ENCODE measurements around the gene MYO10.
A peak's percentile ranks its signal among the peaks of the same experiment; 100 is the strongest.

The MYO10 gene

DNA sequence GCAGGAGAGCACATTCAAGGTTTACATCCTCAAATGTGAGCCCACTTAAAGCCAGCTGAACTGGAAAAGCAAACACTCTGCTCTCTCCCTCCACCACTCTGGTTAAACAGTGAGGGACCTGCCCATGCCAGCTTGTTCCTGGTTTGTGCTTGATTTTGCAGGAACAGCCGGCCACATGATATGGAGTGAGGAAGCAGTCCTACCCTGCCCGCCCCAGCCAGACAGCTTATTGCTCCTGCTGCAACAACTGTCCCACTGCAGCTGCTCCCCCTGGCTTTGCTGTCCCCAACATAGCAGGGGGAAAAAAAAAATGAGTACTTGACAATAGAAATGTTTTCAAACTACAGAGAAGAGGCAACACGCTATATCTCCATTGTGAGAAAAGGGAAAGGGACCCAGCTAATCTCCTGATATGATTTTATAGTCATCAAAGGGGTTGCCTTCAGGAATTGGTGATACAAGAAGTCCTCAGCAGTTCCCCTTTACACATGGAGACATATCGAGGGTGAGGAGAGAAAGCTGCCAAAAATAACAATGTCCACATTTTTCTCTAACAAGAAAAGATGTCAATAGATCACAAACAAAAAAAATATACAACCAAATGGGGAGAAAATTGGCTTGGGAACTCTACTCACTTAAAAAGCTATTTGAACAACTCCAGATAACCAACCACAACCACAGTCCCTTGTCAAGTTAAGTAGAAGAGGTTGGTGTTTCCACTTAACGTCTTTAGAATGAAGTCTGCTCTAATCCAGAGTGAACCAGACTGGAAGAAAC lies 4.6 kb downstream of the MYO10 start (continued):
- TF ChIP-seq ZBTB17 (tag by site-specific recombination; IDR thresholded peaks at IDR 0.05) (no peak), ZBTB7A (tag by site-specific recombination; IDR thresholded peaks at IDR 0.05; ENCODE audit: low read depth) (no peak), ZNF19 (tag by site-specific recombination; IDR thresholded peaks at IDR 0.05; ENCODE audit: low read depth) (no peak), ZNF529 (tag by site-specific recombination; IDR thresholded peaks at IDR 0.05; ENCODE audit: insufficient replicate concordance) (no peak), ZNF701 (tag by site-specific recombination; IDR thresholded peaks at IDR 0.05) (no peak), ZNF610 (tag by site-specific recombination; IDR thresholded peaks at IDR 0.05; ENCODE audit: borderline replicate concordance) (no peak), KLF16 (tag by site-specific recombination; IDR thresholded peaks at IDR 0.05) (no peak), ZNF677 (tag by site-specific recombination; IDR thresholded peaks at IDR 0.05) (no peak), ZXDB (tag by site-specific recombination; IDR thresholded peaks at IDR 0.05) (peak; percentile 60), BCL11B (tag by site-specific recombination; IDR thresholded peaks at IDR 0.05; ENCODE audit: low read depth) (no peak), ZNF416 (tag by site-specific recombination; IDR thresholded peaks at IDR 0.05) (no peak), ZNF341 (tag by site-specific recombination; IDR thresholded peaks at IDR 0.05; ENCODE audit: low read depth) (peak; percentile 39), ZNF585B (tag by site-specific recombination; IDR thresholded peaks at IDR 0.05) (no peak), ZNF423 (tag by site-specific recombination; IDR thresholded peaks at IDR 0.05) (no peak), SCRT1 (tag by site-specific recombination; IDR thresholded peaks at IDR 0.05; ENCODE audit: borderline replicate concordance) (no peak), GLI2 (tag by site-specific recombination; IDR thresholded peaks at IDR 0.05; ENCODE audit: borderline replicate concordance, low read depth) (no peak), ZNF391 (tag by site-specific recombination; IDR thresholded peaks at IDR 0.05; ENCODE audit: borderline replicate concordance, low read depth) (no peak), ZNF76 (tag by site-specific recombination; IDR thresholded peaks at IDR 0.05; ENCODE audit: borderline replicate concordance, low read depth) (no peak), ZNF629 (tag by site-specific recombination; IDR thresholded peaks at IDR 0.05) (no peak), HOXA7 (CRISPR knock-in tag; IDR thresholded peaks at IDR 0.05; ENCODE audit: borderline replicate concordance) (no peak), GLIS1 (tag by site-specific recombination; IDR thresholded peaks at IDR 0.05) (no peak), ZBTB20 (tag by site-specific recombination; IDR thresholded peaks at IDR 0.05) (no peak), ZNF433 (tag by site-specific recombination; IDR thresholded peaks at IDR 0.05; ENCODE audit: low read depth) (no peak), ZFP69B (tag by site-specific recombination; IDR thresholded peaks at IDR 0.05) (no peak), ZNF112 (tag by site-specific recombination; IDR thresholded peaks at IDR 0.05) (no peak)
- TF ChIP-seq, protein P1, sequence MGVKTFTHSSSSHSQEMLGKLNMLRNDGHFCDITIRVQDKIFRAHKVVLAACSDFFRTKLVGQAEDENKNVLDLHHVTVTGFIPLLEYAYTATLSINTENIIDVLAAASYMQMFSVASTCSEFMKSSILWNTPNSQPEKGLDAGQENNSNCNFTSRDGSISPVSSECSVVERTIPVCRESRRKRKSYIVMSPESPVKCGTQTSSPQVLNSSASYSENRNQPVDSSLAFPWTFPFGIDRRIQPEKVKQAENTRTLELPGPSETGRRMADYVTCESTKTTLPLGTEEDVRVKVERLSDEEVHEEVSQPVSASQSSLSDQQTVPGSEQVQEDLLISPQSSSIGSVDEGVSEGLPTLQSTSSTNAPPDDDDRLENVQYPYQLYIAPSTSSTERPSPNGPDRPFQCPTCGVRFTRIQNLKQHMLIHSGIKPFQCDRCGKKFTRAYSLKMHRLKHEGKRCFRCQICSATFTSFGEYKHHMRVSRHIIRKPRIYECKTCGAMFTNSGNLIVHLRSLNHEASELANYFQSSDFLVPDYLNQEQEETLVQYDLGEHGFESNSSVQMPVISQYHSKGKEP (tag by site-specific recombination; IDR thresholded peaks at IDR 0.05), result peak; percentile 28; the same call in 1 of the 2 replicates
- TF ChIP-seq, protein P2, sequence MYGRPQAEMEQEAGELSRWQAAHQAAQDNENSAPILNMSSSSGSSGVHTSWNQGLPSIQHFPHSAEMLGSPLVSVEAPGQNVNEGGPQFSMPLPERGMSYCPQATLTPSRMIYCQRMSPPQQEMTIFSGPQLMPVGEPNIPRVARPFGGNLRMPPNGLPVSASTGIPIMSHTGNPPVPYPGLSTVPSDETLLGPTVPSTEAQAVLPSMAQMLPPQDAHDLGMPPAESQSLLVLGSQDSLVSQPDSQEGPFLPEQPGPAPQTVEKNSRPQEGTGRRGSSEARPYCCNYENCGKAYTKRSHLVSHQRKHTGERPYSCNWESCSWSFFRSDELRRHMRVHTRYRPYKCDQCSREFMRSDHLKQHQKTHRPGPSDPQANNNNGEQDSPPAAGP (tag by site-specific recombination; IDR thresholded peaks at IDR 0.05), result no peak
- TF ChIP-seq, protein P3, sequence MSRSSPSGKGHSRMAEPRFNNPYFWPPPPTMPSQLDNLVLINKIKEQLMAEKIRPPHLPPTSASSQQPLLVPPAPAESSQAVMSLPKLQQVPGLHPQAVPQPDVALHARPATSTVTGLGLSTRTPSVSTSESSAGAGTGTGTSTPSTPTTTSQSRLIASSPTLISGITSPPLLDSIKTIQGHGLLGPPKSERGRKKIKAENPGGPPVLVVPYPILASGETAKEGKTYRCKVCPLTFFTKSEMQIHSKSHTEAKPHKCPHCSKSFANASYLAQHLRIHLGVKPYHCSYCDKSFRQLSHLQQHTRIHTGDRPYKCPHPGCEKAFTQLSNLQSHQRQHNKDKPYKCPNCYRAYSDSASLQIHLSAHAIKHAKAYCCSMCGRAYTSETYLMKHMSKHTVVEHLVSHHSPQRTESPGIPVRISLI (tag by site-specific recombination; IDR thresholded peaks at IDR 0.05), result no peak
- TF ChIP-seq, protein P4, sequence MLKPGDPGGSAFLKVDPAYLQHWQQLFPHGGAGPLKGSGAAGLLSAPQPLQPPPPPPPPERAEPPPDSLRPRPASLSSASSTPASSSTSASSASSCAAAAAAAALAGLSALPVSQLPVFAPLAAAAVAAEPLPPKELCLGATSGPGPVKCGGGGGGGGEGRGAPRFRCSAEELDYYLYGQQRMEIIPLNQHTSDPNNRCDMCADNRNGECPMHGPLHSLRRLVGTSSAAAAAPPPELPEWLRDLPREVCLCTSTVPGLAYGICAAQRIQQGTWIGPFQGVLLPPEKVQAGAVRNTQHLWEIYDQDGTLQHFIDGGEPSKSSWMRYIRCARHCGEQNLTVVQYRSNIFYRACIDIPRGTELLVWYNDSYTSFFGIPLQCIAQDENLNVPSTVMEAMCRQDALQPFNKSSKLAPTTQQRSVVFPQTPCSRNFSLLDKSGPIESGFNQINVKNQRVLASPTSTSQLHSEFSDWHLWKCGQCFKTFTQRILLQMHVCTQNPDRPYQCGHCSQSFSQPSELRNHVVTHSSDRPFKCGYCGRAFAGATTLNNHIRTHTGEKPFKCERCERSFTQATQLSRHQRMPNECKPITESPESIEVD (tag by site-specific recombination; IDR thresholded peaks at IDR 0.05), result peak; percentile 79
- TF ChIP-seq, protein P5, sequence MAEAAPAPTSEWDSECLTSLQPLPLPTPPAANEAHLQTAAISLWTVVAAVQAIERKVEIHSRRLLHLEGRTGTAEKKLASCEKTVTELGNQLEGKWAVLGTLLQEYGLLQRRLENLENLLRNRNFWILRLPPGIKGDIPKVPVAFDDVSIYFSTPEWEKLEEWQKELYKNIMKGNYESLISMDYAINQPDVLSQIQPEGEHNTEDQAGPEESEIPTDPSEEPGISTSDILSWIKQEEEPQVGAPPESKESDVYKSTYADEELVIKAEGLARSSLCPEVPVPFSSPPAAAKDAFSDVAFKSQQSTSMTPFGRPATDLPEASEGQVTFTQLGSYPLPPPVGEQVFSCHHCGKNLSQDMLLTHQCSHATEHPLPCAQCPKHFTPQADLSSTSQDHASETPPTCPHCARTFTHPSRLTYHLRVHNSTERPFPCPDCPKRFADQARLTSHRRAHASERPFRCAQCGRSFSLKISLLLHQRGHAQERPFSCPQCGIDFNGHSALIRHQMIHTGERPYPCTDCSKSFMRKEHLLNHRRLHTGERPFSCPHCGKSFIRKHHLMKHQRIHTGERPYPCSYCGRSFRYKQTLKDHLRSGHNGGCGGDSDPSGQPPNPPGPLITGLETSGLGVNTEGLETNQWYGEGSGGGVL (tag by site-specific recombination; IDR thresholded peaks at IDR 0.05), result peak; percentile 21; the same call in 1 of the 2 replicates
- TF ChIP-seq, protein P6, sequence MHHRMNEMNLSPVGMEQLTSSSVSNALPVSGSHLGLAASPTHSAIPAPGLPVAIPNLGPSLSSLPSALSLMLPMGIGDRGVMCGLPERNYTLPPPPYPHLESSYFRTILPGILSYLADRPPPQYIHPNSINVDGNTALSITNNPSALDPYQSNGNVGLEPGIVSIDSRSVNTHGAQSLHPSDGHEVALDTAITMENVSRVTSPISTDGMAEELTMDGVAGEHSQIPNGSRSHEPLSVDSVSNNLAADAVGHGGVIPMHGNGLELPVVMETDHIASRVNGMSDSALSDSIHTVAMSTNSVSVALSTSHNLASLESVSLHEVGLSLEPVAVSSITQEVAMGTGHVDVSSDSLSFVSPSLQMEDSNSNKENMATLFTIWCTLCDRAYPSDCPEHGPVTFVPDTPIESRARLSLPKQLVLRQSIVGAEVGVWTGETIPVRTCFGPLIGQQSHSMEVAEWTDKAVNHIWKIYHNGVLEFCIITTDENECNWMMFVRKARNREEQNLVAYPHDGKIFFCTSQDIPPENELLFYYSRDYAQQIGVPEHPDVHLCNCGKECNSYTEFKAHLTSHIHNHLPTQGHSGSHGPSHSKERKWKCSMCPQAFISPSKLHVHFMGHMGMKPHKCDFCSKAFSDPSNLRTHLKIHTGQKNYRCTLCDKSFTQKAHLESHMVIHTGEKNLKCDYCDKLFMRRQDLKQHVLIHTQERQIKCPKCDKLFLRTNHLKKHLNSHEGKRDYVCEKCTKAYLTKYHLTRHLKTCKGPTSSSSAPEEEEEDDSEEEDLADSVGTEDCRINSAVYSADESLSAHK (tag by site-specific recombination; IDR thresholded peaks at IDR 0.05), result no peak
